ENCODE results near the gene SWAP70. TPM values are rescaled to one million over a fixed set of nuclear protein-coding genes. Genes with fewer than 3 reads are reported as not detected.

Gene SWAP70
- polyA plus RNA-seq, 3 donors, result 10.9 to 26.4 (median 13.8) TPM

DNA sequence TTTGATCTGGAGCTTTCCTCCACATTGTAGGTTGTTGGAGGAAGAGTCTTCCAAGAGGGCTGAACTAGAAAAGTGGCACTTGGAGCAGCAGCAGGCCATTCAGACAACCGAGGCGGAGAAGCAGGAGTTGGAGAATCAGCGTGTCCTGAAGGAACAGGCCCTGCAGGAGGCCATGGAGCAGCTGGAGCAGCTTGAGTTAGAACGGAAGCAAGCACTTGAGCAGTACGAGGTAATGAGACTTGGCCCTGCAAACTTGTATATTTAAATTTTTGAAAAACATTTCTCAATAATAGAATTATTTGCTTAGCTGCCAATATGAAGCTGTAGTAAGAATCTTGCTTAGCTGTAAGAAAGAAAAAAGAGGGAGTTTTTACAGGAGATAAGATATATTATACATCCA is 84.0 kb downstream of the SWAP70 start:
- TF ChIP-seq CTCF (IDR thresholded peaks at IDR 0.05), result no peak
- Histone ChIP-seq H3K4me2 (replicated peaks; ENCODE audit: extremely low read depth, low read length, poor library complexity, severe bottlenecking) (no peak overlapping the region), H3K27me3 (ENCODE audit: control insufficient read depth in 2 of 2, insufficient read depth in 2 of 2, low read length in 2 of 2) (no peaks in the 10 kb centered on the region), H3K9ac (ENCODE audit: insufficient read depth, low read length, poor library complexity, severe bottlenecking) (no peak overlapping the region), H3K36me3 (replicated peaks in 1 of 2; ENCODE audit: control insufficient read depth in 1 of 2, insufficient read depth in 2 of 2, low read length in 2 of 2) (peaks cover 14 to 34% of the 10 kb centered on the region in 2 donors), H3K79me2 (ENCODE audit: insufficient read depth, low read length) (no peaks in the 10 kb centered on the region), H3K4me3 (replicated peaks in 1 of 3; ENCODE audit: low read depth in 2 of 3, low read length in 3 of 3) (no peak overlapping the region), H2AFZ (ENCODE audit: insufficient read depth, low read depth, low read length, poor library complexity, severe bottlenecking) (no peak overlapping the region), H4K20me1 (ENCODE audit: insufficient read depth, low read length) (peaks cover 10% of the 10 kb centered on the region), H3K9me3 (replicated peaks in 1 of 2; ENCODE audit: control insufficient read depth in 1 of 2, insufficient read depth in 1 of 2, low read length in 2 of 2) (no peaks in the 10 kb centered on the region), H3K4me1 (ENCODE audit: control insufficient read depth in 1 of 2, insufficient read depth in 2 of 2, low read length in 2 of 2) (peaks cover 17 to 20% of the 10 kb centered on the region in 2 donors), H3K27ac (ENCODE audit: low read depth in 1 of 2, low read length in 2 of 2) (no peak overlapping the region)
- intact Hi-C loops (cut with micrococcal nuclease), result loop anchor here (2.0 to 10.0 kb wide), 2 partner anchors 213 kb away; no protein-coding TSS in a partner anchor
- Mint-ChIP-seq H3K4me3 (no peak overlapping the region), H3K27ac (peak overlapping the region in 2 of 7 donors; percentile 57 to 58), H3K9me3 (no peaks in the 10 kb centered on the region), H3K36me3 (peaks cover 42 to 49% of the 10 kb centered on the region in 2 donors), H3K4me1 (peaks cover 24% of the 10 kb centered on the region), H3K27me3 (ENCODE audit: low read depth in 3 of 3) (no peaks in the 10 kb centered on the region)
- WGBS (ENCODE audit: insufficient coverage), result 97% methylated on average over 3 of the region's 5 CpGs
- DNase-seq, result no peak

GRCh38 chr11:9748361-9748970 is 84.6 kb downstream of the SWAP70 start:
- Mint-ChIP-seq H3K4me3 (no peak overlapping the region), H3K27ac (peak overlapping the region in 1 of 7 donors; percentile 43), H3K9me3 (no peaks in the 10 kb centered on the region), H3K4me1 (peaks cover 30% of the 10 kb centered on the region), H3K27me3 (ENCODE audit: low read depth in 3 of 3) (no peaks in the 10 kb centered on the region), H3K36me3 (peaks cover 42 to 49% of the 10 kb centered on the region in 2 donors)
- H3K36me3 ChIP-seq (replicated peaks in 1 of 2; ENCODE audit: control insufficient read depth in 1 of 2, insufficient read depth in 2 of 2, low read length in 2 of 2), result peaks cover 14 to 34% of the 10 kb centered on the region in 2 donors
- intact Hi-C loops (cut with micrococcal nuclease), result loop anchor here (2.0 to 10.0 kb wide), 2 partner anchors 214 kb away; no protein-coding TSS in a partner anchor
- H3K4me3 ChIP-seq (replicated peaks in 1 of 3; ENCODE audit: low read depth in 2 of 3, low read length in 3 of 3), result no peak overlapping the region
- H4K20me1 ChIP-seq (ENCODE audit: insufficient read depth, low read length), result peaks cover 10% of the 10 kb centered on the region
- peak; percentile 75 for TF ChIP-seq CTCF (IDR thresholded peaks at IDR 0.05)
- H3K9me3 ChIP-seq (replicated peaks in 1 of 2; ENCODE audit: control insufficient read depth in 1 of 2, insufficient read depth in 1 of 2, low read length in 2 of 2), result no peaks in the 10 kb centered on the region
- 50% methylated on average over 2 of the region's 7 CpGs for WGBS (ENCODE audit: insufficient coverage)
- H2AFZ ChIP-seq (ENCODE audit: insufficient read depth, low read depth, low read length, poor library complexity, severe bottlenecking), result no peak overlapping the region
- H3K27ac ChIP-seq (ENCODE audit: low read depth in 1 of 2, low read length in 2 of 2), result no peak overlapping the region
- peaks cover 17 to 20% of the 10 kb centered on the region in 2 donors for H3K4me1 ChIP-seq (ENCODE audit: control insufficient read depth in 1 of 2, insufficient read depth in 2 of 2, low read length in 2 of 2)
- H3K4me2 ChIP-seq (replicated peaks; ENCODE audit: extremely low read depth, low read length, poor library complexity, severe bottlenecking), result no peak overlapping the region
- peak; percentile 57 to 66 (median 63) for DNase-seq
- H3K9ac ChIP-seq (ENCODE audit: insufficient read depth, low read length, poor library complexity, severe bottlenecking), result no peak overlapping the region
- no peaks in the 10 kb centered on the region for H3K79me2 ChIP-seq (ENCODE audit: insufficient read depth, low read length)
- no peaks in the 10 kb centered on the region for H3K27me3 ChIP-seq (ENCODE audit: control insufficient read depth in 2 of 2, insufficient read depth in 2 of 2, low read length in 2 of 2)

Data from CD14-positive monocyte (primary cell).